HT-29 (cell line): ENCODE measurements around the gene RPL35. TPM values are rescaled to one million over a fixed set of nuclear protein-coding genes. Genes with fewer than 3 reads are reported as not detected.

ENCODE experiments used
- DNase-seq: peaks from one replicate; pipeline ENCODE4 v3.0.0-alpha.2; 2015; ENCODE audit warnings: low spot score
- total RNA-seq: library from RNA; depleted of rRNA; stranded (reverse); fragments of >200 nt; shearing (Covaris generic); gene quantifications from 2 replicates; pipeline ENCODE4 v1.2.3, GENCODE V29; 2014

RPL35 gene
- total RNA-seq, 1 experiment from 2014 or later, result 3,028 TPM

DNA sequence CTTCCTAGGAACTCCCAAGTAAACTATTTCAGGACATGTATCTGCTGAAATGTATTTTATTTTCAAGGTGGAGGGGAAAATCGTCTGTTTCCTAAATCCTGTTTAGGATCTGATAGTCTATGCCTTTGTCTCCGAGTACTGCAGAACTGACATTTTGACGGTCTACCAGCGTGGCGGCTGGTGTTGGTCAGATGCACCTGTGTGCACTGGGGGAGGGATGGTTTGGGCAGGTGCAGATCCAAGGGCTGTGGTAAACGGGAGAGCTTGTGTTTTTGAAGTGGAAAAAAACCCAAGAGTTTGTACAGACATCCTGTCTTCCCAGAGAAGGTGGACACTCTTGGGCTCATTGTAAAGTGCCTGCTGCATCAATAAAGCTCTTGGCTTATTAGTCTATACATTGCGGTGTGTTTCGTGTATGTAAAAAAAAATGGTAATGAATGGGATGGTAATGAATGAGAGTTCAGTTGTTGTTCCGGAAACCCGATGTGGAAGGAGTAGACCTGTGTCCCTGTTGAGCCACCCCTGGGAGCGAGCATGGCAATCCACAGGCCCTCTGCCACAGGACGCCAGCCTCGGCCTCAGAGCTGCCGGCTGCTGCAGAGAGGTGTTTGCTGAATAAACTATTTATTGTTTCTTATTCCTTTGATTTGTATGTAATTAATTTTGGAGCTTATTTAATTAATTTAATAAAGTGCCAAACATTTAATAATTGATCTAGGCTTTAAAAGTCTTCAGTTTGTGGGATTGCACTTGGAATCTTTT is 15.4 kb upstream of the RPL35 start:
- no peak for DNase-seq

DNA sequence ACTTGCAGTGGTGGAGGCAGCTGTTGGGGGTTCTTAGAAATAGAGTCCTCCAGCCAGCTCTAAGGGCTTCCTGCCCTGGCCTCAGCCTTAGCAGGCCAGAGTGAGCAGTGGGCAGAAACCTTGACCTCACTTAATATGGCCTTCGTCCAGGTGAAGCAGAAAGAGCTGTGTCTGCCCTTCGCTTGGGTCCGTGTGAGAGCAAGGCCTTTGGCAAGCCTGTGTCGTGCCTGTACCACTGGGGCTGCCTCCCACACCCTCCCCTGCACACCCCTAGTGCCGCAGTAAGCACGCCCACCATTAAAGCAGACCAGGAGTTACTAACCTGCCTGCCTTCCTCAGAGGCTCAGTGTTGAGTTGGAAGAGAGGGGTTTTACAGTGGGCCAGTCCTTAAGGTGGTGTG is 13.7 kb upstream of the RPL35 start:
- no peak for DNase-seq

DNA sequence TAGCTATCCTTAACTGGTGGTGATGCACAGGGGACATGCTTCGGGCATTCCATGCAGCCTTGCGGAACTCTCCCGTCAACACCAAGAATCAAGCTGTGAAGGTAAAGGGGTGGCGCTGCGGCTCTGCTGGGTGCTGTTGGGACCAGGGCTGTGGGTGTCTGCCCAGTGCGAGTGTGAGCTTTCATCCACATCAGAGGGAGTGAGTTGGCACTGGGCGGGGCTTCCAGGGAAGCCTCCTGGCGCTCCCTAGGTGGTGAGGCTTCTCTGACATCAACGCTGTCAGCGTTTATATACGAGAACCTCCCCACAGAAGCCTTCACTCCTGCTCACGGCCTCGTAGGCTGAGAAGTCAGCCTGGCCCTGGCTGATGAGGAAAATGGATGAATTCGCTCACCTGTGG is 11.9 kb upstream of the RPL35 start:
- no peak for DNase-seq

DNA sequence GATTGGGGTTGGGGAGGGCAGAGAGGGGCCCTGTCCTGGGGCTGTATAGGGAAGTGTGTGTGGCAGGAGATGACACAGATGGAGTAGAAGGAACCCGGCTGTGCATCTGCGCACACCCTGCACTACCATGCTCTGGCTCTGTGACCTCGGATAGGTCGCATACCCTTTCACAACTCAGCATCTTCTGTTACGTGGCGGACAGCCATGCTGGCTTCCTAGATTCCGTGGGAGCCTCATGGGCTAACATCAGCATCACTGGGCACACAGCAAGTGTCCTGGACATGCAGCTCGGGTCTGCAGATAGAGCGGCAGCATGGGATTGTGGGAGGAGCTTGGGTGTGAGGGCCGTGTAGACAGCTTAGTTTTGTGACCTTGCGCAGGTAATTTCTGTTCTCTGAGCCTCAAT is 9.4 kb upstream of the RPL35 start:
- DNase-seq, result no peak

DNA sequence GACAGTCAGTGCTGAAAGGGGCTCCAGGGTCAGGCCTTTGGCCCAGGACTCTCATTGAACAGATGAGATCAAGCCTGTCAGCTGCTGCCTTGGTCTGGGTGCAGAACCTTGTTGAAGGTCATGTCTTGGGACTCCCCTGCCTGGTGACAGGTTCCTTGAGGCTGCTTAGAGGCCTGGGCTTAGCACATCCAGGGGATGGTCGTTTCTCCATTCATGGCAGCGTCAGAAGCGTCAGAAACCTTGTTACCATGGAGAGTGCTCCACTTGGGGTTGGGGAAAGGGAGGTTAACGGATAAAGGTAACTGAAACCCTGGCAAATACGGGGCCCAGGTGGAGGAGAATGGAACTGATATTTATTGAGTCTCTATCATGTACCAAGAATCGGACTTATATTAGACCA is 9.0 kb upstream of the RPL35 start:
- DNase-seq, result no peak

DNA sequence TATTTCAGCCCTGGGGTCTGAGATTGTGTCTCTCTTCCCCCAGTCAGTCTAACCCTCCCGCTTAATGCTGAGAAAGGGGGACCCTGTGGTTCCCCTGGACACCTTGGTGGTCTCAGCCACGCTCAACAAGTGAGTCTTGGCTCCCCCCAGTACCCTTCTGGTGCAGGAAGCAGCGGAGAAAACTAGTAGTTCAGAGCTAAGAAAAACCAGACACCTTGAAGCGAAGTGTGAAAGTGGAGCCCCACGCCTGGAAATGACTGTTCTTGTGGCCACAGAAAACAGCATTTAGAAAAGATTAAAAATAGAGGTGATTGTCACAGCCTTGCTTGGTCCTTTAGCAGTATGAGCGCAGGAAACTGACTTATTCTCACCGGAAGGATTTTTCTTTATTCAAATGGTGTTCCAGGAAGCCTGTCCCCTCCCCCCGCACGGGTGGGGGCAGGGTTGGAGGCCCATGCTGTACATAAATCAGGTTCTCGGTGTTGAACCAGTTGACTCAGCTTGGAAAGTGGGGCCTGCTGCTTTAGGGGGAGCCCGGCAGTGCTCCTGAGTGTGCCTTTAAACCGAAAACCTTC is 8.3 kb upstream of the RPL35 start:
- peak; percentile 59 for DNase-seq

DNA sequence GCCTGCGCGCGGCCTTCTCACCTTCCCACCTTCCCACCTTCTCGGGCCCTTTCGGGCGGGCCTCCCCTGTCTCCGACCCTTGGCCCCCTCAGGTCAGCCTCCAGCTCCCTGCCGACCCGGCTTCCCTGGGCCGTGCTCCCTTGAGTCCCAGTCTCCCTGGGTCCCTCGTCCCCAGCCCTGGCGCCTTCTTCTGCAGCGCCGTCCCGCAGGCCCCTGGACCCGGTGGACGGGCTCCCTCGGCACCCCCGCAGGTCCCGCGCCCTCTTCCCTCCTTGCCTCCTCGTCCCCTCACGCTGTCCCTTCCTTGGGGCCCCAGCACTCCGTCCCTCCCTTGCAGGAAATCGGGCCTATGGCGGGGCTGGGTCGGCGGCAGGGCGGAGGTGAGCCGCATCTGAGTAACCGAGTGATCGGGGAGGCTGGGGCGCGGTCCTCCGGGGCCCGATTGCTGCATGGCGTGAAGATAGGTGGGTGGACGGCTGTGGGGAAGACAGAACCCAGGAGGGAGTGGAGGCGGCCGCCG is 7.8 kb upstream of the RPL35 start:
- DNase-seq, result peak; percentile 26

DNA sequence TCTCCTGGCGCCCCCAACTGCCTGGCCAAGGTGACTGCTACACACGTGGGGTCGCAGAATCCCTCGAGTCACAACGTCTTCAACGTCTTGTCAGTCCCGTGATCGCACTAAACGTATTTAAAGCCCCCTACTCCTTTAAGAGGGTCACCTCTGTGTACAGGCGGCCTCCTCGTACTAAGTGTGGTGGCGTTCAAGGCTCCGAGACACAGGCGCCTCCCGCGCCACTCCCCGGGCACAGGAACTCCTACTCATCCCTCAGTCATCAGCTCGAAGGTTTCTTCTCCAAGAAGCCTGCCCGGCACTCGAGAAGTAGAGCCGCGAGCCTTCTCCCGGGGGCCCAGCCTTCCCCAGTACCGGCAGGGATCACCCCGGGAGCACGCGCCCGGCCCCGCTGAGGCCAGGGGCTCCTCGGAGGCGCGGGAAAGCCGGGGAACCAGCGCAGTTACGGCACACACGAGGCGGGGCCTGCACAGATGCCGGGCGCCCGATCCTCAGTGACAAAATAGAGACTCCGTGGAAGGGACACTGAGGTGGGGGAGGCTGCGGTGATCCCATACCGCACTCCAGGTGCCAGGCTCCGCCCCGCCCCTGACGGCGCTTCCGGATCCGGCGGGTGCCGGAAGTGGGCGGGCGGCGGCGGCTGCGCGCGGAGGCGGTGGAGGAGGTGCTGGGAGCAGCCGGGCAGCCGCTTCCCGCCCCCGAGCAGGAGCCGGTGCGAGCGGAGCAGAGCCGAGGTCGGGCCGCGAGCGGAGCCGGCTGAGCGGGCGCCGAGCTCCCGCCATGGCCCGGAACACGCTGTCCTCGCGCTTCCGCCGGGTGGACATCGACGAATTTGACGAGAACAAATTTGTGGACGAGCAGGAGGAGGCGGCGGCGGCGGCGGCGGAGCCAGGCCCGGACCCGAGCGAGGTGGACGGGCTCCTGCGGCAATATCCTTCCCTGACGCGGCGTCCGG is 7.0 kb upstream of the RPL35 start:
- DNase-seq, result peak; percentile 93

DNA sequence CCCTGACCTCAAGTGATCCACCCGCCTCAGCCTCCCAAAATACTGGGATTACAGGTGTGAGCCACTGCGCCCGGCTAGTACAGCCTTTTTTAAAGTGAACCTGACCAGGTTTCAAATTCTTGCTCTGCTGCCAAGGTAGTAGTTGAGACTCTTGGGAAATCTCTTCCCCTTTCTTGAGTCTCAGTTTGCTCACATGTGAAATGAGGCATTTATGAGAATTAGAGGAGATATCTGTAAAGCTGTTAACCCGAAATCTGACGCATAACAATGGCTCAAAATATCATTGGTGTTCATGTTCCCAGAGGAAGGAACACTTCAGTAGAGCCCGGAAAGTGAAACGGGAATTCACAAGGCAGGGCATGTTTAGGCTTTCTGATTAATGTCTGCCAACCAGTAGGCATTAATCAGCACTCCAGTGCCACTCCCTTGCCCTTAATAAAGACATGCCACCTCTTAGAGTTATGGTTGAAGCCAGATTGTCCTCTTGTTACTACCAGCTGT is 1.7 kb upstream of the RPL35 start:
- peak; percentile 40 for DNase-seq

DNA sequence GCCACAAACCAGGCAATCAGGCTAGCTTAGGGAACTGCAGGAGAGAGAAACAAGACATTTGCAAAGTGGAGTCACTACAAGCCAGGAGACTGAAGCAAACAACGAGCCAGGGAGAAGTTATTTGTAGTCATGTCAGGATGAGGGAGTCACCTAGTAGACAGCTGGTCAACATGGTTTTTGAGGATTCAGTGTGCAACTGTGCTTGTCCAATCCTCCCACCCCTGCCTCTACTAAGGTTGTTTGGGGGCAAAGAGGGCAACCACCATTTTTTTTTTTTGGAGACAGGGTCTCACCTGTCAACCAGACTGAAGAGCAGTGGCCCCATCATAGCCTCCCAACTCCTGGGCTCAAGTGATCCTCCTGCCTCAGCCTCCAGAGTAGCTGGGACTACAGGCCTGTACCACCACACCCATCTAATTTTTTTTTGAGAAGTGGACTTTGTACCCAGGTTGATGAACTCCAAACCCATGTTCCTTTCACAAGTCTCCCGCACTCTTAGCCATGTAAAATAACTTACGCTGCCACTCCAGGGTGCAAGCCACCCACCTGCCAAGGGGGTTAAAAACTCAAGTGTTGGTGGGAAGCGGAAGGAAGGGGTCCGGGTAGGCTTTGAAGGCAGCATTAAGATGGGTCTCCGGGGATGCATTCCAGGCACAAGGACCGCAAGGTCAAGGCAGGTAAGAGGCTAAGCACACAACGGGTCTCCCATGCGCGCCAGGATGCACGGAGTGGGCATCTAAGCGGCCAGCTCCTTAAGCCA is 995 bp downstream of the RPL35 start:
- no peak for DNase-seq

DNA sequence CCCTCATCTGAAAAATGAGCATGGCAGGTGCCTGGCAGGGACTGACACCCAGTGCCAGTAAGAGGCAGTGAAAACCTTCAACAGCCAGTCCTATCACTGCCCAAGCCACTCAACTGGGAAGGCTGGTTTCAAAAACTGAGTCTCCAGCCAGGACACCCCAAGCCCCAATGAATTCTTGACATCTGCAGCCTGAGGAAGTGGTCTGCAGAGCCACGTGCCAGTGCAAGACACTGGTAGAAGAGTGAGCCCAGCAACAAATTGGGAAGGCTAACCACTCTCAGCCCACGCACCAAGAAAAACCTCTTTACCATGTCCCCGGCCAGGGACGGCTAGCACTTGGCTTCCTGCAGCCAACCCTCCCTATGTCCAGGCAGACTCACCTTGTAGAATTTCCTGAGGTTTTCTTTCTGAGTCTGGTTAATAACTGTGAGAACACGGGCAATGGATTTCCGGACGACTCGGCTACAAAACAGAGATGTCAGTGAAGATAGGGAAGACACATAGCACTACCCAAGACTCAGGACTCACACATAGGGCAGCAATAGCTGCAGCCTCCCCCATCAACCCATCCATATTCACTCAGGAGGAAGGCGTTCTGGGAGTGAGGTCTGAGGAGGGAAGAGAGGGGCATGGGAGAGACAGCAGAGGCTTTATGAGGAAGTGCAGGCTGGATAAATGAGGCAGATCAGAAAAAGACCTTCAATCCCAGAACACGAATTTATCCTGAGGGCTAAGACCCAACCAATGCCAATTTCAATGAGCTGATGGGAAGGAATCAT is 1.8 kb downstream of the RPL35 start:
- no peak for DNase-seq

DNA sequence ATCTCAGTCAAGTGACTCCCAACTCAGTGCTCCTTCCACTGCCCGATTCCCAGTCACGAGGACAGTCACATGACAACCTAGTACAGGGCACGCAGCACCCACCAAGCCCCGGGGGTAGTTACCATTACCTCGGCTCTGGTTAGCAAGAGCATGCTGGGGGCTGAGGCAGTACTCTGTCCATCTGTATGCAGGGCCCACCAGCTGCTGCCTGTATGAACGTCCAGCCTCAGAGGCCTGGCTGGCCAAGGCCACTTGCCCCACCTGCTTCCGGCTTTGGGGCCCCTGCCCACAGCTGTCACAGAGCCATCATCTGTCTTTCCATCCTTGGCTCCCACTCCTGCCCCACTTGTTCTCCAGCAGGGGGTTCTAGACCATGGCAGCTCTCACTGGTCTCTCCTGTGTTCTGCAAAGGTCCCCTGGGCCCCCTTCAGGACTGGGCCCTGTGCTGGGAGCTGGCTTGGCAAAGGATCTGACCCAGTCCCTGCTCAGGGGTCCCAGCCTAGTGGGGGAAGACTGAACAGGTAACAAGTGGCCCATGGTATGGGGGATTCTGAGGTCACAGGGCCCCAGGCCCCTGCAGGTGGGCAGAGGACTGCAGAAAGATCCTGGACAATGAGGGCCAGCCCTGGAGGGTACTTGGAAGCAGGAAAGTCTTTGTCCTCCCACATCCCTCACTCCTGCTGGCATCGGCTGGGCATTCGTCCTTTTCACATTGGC is 3.3 kb downstream of the RPL35 start:
- DNase-seq, result no peak

DNA sequence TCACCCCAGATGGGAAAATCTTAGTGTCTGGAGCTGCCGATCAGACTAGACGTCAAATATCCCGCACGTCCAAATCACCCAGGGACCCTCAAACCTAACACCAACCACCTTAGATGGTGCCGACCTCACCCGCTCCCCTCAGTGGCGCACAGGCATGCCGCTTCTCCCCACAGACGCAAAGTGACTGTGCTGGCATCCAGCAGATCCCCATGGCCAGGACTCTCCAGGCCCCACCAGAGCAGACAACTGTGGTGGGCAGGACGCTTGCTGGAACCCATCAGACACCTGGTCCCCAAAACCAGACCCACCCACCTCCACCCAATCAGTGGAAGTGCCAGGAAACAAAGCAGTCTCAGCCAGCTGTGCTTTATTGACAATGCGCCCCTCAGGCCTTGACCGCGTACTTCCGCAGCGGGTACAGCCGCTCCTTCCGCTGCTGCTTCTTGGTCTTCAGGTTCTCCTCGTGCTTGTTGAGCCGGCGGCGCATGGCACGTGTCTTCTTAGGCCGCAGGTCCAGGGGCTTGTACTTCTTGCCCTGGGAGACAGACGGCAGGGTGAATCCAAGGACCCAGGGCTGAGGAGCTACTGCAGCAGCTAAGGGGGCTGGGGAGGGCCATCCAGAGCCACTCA is 4.1 kb downstream of the RPL35 start:
- no peak for DNase-seq

DNA sequence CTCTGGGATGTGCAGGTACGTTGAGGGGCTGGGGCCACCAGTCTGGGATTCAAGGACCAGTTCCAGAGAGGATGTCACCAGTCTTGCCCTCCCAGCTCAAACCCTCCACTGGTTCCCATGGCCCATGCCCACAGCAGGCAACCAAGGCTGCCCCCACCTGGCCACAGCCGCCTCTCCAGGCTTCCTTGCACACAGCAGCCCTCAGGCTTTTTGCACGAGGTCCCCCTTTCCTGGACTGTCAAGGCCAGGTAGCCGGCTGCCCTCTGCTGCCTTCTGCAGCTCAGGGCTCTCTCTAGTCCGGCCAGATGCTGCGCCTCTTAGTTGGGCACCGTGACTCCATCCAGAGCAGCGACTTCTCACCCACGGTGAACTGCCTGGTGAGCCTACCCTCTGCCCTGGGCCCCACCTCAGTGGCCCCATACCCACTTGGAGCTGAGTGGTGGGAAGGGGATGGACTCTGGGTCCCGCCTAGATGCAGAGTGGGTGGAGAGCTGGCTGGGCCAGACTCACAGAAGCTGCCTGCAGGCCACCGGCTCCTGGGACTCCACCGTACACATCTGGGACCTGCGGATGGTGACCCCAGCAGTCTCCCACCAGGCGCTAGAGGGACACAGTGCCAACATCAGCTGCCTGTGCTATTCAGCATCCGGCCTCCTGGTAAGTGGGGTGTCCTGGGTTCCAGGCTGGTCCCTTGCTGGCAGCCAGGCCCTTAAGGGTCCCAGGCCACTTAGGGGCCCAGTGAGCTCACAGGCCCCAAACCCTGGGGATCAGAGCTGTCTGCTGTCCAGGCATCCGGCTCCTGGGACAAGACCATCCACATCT is 5.6 kb downstream of the RPL35 start:
- peak; percentile 60 for DNase-seq

DNA sequence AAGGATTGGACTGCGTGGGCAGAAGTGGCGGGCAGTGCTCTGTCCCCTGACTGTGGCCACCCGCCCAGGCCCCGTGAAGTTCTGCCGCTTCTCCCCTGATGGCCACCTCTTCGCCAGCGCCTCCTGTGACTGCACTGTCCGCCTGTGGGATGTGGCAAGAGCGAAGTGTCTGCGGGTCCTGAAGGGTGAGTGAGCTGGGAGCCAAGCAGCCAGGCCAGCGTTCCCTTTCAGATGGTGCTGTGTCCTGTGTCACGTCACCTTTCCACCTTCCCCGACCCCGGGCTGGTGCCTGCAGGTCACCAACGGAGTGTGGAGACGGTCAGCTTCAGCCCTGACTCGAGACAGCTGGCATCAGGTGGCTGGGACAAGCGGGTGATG is 6.2 kb downstream of the RPL35 start:
- DNase-seq, result no peak

DNA sequence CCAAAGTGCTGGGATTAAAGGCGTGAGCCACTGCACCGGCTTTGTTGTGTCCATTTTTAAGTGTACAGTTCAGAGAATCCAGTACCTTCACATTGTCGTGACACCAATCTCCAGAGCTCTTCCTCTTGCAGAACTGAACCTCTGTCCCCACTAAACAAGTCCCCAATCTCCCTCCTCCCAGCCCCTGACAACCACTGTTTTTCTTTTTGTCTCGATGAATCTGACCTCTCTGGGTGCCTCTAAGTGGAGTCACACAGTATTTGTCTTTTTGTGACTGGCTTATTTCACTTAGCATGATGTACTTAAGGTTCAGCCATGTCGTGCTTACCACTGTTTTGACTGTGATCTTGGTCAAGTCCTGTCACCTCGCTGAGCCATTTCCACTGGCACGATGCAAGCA is 6.9 kb downstream of the RPL35 start:
- DNase-seq, result no peak

DNA sequence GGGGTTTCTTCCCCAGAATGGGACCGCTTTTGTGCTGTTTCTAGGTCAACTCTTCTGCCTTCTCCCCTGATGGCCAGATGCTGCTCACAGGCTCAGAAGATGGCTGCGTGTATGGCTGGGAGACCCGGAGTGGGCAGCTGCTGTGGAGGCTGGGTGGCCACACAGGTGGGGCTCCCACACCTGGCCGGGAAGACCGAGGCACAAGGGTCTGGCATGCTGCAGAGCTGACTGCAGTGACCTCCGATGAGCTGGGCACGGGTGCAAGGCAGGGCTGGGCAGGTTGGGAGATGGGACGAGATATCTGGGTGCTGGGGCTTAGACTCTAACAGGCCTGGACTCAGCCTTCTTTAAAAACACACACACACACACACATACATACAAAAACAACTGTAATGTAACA is 7.6 kb downstream of the RPL35 start:
- DNase-seq, result no peak

DNA sequence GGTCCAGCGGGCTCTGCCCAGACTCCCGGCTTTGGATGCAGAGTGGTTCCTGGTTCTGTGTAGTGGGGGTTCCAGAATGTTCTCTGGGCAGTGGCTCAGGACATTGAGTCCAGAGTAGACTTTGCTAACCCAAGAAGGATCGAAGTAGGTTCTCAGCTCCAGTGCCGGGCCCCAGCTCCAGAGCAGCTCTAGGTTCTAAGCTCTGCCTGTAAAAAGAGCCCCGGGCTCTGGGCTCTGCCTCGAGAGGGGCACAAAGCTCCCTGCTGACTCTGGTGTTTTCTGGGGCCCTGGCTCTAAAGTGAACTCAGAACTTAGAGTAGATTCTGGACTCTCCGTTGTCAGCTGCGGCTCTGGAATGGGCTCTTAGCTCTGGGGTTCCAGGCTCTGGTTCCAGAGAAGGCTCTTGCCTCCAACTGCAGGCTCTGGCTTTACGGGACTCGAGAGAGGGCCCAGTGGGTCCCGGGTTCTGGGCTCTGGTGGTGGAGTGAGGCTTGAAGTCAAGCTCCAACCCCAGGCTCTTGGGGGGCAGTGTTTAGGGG is 8.1 kb downstream of the RPL35 start:
- DNase-seq, result no peak
